Left lung (tissue), 10 donors: Measurements from ENCODE around the gene SLC18A3. TPM values are rescaled to one million over a fixed set of nuclear protein-coding genes. Genes with fewer than 3 reads are reported as not detected.

Experiments
- ATAC-seq: fragments of 200-7000 bp; cut with Tn5 transposase; one replicate; pipeline ENCODE4 v1.9.1; 2020; ENCODE audit warnings: moderate library complexity
- DNase-seq, 4 donors: peaks; one replicate each; pipeline ENCODE4 v3.0.0-alpha.2; 2013 to 2020
- H3K27ac ChIP-seq, 2 donors: fragments of 200-600 bp; sonication (generic) in 1 of 2; one replicate each; pipeline versions ENCODE4 v1.5.0 to v1.8.0; 2020 to 2021
- H3K27me3 ChIP-seq, 2 donors: fragments of 200-600 bp; sonication (generic) in 1 of 2; one replicate each; pipeline versions ENCODE4 v1.5.0 to v1.8.0; 2020 to 2021
- H3K36me3 ChIP-seq, 2 donors: fragments of 200-600 bp; sonication (generic) in 1 of 2; one replicate each; pipeline versions ENCODE4 v1.5.0 to v1.8.0; 2020 to 2021
- H3K4me1 ChIP-seq, 2 donors: fragments of 200-600 bp; one replicate each; pipeline ENCODE4 v1.8.0; 2021
- H3K4me3 ChIP-seq, 2 donors: fragments of 200-600 bp; sonication (generic) in 1 of 2; one replicate each; pipeline versions ENCODE4 v1.5.0 to v1.8.0; 2020 to 2021; ENCODE audit warnings: mild to moderate bottlenecking in 1 of 2
- H3K9me3 ChIP-seq, 2 donors: fragments of 200-600 bp; sonication (generic) in 1 of 2; one replicate each; pipeline versions ENCODE4 v1.5.0 to v1.8.0; 2020 to 2021
- CTCF ChIP-seq, 2 donors: fragments of 200-600 bp; sonication (generic) in 1 of 2; IDR thresholded peaks; one replicate each; pipeline versions ENCODE4 v1.5.0 to v1.8.0; 2021; ENCODE audit warnings: antibody characterized with exemption in 2 of 2
- intact Hi-C, 2 donors: fragments of 100-400 bp; cut with DNase I; formaldehyde crosslinking; loops; one replicate each; pipeline versions ENCODE4 v1.11.2 to v1.14.2; 2022
- polyA plus RNA-seq, 6 donors: library from polyadenylated mRNA; unstranded; fragments of 120-200 nt; gene quantifications; one replicate each; pipeline ENCODE4 v1.2.1, GENCODE V29; 2013; ENCODE audit not compliant: insufficient read length in 6 of 6
- total RNA-seq, 2 donors: library from RNA; stranded (reverse); fragmentation: NEBNext Ultra II Directional; extraction: Animal tissue kit (Norgen Biotek cat#: 25700); gene quantifications; one replicate each; pipeline ENCODE4 v1.2.1, GENCODE V29; 2021
- donor health status: DM: no; HTN: yes; CAD: no.
- donor health status: DM: no; HTN: no; CAD: no.

SLC18A3 gene
- total and polyA plus RNA-seq, 8 donors: not detected

DNA sequence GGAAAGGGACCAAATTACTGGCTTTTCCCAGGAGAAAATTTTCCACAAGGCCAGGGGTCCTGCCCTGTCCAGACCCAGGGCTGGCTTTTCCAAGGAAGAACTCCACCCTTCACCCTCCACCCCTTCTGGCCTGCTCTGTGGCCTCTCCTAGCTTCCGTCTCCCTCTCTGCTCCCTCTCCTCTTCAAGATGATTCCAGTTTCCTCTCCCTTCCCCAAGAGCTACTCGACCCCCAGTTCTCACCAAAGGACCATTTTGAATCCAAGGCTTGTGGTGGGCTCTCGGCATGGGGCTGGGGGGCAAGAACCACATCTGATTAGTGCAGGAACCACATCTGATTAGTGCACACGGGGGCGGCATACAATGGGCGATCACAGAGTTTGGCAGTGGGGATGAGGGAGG, 11.5 kb downstream of the SLC18A3 start:
- no peak for DNase-seq

GRCh38 chr10:49622426-49623425, 12.6 kb downstream of the SLC18A3 start:
- DNase-seq (no peak), ATAC-seq (no peak)
- H3K4me3 ChIP-seq: no peak overlapping the region
- no peaks in the 10 kb centered on the region for H3K4me1 ChIP-seq
- H3K27me3 ChIP-seq: peaks cover 0 to 55% of the 10 kb centered on the region in 2 donors
- intact Hi-C loops: no loop called here
- H3K27ac ChIP-seq: no peak overlapping the region
- no peaks in the 10 kb centered on the region for H3K9me3 ChIP-seq
- H3K36me3 ChIP-seq: no peaks in the 10 kb centered on the region
- no peak for TF ChIP-seq CTCF (IDR thresholded peaks at IDR 0.05)

More for the DNA sequence above, 11.5 kb downstream of the SLC18A3 start:
- Histone ChIP-seq H3K4me1 (no peaks in the 10 kb centered on the region), H3K9me3 (no peaks in the 10 kb centered on the region), H3K36me3 (no peaks in the 10 kb centered on the region), H3K27me3 (peaks cover 0 to 67% of the 10 kb centered on the region in 2 donors), H3K27ac (no peak overlapping the region), H3K4me3 (no peak overlapping the region)
- intact Hi-C loops: no loop called here
- no peak for ATAC-seq
- no peak for TF ChIP-seq CTCF (IDR thresholded peaks at IDR 0.05)

- Histone ChIP-seq H3K4me3 (no peak overlapping the region), H3K27ac (no peak overlapping the region), H3K36me3 (no peaks in the 10 kb centered on the region), H3K9me3 (no peaks in the 10 kb centered on the region), H3K4me1 (no peaks in the 10 kb centered on the region), H3K27me3 (peaks cover 0 to 36% of the 10 kb centered on the region in 2 donors)
- no peak for TF ChIP-seq CTCF (IDR thresholded peaks at IDR 0.05)
- DNase-seq (no peak), ATAC-seq (no peak)
- intact Hi-C loops: no loop called here
Measured at GRCh38 chr10:49624629-49625028, 14.5 kb downstream of the SLC18A3 start.

- Histone ChIP-seq H3K4me1 (no peaks in the 10 kb centered on the region), H3K27me3 (peaks cover 0 to 28% of the 10 kb centered on the region in 2 donors), H3K4me3 (no peak overlapping the region), H3K36me3 (no peaks in the 10 kb centered on the region), H3K9me3 (no peaks in the 10 kb centered on the region), H3K27ac (no peak overlapping the region)
- DNase-seq (no peak), ATAC-seq (no peak)
- TF ChIP-seq CTCF (IDR thresholded peaks at IDR 0.05): no peak
- intact Hi-C loops: no loop called here
Measured at GRCh38 chr10:49625411-49625810, 15.3 kb downstream of the SLC18A3 start.

GRCh38 chr10:49627038-49627437, 16.9 kb downstream of the SLC18A3 start:
- Histone ChIP-seq H3K4me1 (no peaks in the 10 kb centered on the region), H3K4me3 (no peak overlapping the region), H3K27me3 (peaks cover 0 to 23% of the 10 kb centered on the region in 2 donors), H3K36me3 (no peaks in the 10 kb centered on the region), H3K9me3 (no peaks in the 10 kb centered on the region), H3K27ac (no peak overlapping the region)
- TF ChIP-seq CTCF (IDR thresholded peaks at IDR 0.05): no peak
- no peak for DNase-seq
- intact Hi-C loops: no loop called here
- no peak for ATAC-seq
